ENCODE measurements around the gene KCNMA1. TPM values are rescaled to one million over a fixed set of nuclear protein-coding genes. Genes with fewer than 3 reads are reported as not detected.

The KCNMA1 gene
- total RNA-seq, 1 experiment from 2014 or later: 139 TPM

DNA sequence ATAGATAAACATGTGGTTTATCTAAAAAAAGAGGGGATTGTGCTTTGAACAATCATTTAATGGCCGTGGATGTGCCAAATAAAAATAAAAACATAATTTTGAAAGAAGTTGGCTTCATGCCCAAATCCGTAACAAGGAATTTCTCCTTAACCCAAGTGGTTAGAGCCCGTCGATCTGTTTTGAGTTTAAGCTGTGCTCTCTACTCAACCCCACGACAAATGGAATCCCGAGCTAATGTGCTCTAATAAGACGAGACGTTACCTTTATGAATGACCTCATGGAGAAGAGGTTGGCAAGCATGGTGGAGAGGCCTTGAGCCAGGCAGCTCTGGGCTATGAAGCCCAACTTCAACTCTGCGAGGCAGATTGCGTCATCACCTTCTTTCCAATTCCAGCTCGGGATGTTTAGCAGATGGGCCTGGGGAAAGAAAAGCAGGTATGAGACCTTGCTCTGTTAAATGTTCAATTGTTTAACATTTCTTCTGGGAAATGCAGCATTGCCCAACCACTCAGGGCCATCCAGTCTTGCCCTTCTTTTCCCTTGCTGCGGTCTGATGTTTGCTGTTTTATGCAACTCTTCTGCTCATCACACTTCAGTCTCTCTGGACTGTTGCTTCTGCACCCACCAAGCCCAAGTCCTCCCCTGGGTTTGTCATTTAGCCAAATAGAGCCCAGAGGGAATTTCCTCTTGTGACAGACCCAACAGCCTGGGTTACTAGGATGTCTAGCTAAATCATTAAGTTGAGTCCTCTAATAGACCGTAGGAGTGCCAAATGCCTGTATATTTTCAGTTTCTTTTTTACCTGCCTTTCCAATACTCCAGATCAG is 564.6 kb downstream of the KCNMA1 start:
- no peak for DNase-seq (ENCODE audit: low read depth)

DNA sequence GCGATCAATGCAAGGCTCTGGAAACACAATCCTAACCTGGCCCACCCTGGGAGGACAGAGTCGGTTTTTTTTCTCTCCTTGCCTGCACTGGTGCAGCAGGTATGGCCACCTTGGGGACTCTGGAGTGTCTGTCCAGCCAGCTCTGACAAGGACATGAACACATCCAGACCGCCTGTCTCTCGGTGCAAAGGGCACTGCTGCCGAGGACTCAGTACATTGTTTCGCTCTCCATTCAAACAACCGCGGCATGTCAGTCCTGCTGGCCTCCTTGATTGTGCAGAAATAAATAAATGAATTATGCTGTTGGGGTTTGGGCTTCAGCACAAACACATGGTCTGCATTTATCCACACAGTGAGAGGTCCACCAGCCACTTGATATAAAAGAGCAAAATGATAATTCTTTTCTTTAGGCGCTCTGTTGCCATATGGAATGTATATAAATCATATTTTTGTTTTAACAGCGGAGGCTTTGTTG is 565.2 kb downstream of the KCNMA1 start:
- DNase-seq (ENCODE audit: low read depth): no peak

- DNase-seq (ENCODE audit: low read depth): no peak
These were observed 565.7 kb downstream of the KCNMA1 start for GRCh38 chr10:77071956-77072355.

DNA sequence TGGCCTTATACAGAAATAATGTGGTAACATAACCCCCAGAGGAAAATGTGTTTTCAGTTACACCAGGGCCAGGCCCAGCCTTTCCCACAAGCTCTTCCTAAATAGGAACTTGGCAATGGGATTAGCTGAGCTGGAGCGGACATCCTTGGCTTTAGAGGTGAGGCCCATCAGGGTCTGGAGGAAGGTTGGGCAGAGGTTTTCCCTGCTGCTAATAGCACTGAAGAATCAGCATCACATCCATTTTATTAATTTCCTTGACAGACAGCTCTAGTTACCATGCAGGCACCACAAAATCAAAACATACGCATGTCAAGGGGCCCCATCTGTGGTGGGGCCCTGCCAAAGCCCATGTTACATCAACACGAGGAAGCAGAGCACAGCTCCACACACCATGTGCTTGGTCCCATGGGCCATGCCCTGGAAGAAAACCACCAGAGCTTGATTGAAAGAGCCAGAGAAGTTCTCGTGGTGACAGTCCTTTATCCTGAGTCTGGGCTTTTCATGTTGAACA is 566.6 kb downstream of the KCNMA1 start:
- DNase-seq (ENCODE audit: low read depth): no peak

- DNase-seq (ENCODE audit: low read depth): no peak
These were observed 567.3 kb downstream of the KCNMA1 start for GRCh38 chr10:77070346-77070745.

DNA sequence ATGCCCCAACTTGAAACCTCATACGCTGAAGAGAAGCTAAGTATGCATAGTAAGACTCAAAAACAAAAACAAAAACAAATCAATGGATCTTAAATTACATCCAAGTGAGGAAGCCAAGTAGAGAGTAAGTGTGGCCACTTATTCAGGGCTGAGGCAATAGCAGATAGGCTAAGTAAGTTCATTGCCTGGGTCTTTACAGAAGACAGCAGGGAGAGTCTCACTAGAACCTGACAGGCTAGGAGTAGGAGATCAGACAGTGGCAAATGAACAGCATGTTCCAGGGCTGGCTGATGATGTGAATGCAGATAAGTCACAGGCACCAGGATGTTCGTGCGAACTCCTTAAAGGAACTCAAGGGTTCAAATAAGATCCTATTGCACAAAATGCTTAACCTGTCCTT is 568.6 kb downstream of the KCNMA1 start:
- no peak for DNase-seq (ENCODE audit: low read depth)

DNA sequence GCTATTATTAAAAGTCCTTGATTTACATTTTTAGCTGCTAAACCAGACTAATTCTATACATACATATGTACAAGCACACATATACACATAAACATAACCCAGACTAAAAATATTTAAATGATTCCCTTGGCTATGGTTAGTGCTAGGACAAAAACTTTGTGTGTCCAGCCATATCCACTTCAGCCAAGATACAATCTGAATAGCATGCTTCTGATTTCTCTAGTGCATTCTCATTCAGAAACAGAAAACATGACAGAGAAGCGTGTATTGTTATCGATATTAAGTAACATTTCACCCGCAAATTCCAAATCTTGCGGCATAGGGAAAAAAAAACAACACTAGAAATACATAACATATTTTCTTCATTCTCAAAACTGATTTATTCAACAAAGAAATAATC is 569.3 kb downstream of the KCNMA1 start:
- no peak for DNase-seq (ENCODE audit: low read depth)

DNA sequence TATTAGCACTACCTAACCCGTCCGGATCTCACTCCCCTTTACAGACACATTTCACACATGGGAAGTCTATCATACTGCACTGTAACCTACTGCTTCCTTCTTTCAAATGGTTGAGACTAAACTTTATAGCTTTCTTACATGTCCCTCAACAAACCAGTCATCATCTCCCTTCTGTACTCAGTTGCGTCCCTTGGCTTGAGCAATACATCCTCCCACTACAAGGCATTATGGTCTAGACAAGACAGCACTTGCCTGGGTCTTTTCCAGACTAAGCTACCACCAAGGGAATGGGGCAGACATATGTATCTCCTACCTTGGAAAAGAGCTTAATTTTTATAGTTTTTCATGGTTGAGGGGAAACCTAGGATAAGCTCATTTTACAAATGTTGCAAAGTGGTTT is 575.2 kb downstream of the KCNMA1 start:
- DNase-seq (ENCODE audit: low read depth): no peak

- no peak for DNase-seq (ENCODE audit: low read depth)
These were observed 576.7 kb downstream of the KCNMA1 start for GRCh38 chr10:77060913-77061312.

GRCh38 chr10:77056650-77057049 is 581.0 kb downstream of the KCNMA1 start:
- no peak for DNase-seq (ENCODE audit: low read depth)

- no peak for DNase-seq (ENCODE audit: low read depth)
These were observed 585.0 kb downstream of the KCNMA1 start for GRCh38 chr10:77052593-77052992.

DNA sequence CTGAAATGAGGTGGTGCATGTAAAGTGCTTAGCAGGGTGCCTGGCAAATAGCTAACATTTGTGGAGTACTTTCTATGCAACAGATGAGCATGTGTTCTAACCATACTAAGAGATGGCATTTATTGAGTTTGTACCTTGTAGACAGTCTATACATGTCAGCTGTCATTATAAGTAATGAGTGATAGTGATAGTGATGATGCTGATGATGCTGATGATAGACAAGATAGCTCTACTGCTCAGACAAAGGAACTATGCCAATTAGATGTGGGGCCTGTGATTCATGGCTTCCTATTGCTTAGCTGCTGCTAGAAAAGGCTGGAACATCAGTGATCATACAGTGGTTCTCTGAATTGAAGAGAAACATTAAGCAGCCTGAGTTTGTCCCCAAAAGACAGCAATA is 585.8 kb downstream of the KCNMA1 start:
- no peak for DNase-seq (ENCODE audit: low read depth)

- peak; percentile 16 for DNase-seq (ENCODE audit: low read depth)
These were observed 587.7 kb downstream of the KCNMA1 start for GRCh38 chr10:77049896-77050295.

DNA sequence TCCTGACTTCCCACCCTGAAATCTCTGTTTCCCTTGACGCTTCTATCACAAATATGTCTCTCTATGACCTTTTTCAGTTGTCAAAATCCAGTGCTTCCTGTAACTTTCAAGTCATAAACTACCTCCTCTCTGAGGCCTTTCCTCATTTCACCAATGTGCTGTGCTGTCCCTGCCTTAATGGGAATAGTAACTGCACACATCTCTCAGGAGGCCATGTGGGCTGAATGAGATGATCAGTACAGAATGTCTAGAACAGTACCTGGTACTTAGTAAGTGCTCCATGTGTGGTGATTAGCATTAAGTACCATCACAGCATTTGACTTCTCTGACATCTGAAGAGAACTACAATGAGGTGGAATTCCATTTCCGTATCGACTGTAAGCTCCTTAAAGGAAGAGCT is 588.5 kb downstream of the KCNMA1 start:
- no peak for DNase-seq (ENCODE audit: low read depth)

DNA sequence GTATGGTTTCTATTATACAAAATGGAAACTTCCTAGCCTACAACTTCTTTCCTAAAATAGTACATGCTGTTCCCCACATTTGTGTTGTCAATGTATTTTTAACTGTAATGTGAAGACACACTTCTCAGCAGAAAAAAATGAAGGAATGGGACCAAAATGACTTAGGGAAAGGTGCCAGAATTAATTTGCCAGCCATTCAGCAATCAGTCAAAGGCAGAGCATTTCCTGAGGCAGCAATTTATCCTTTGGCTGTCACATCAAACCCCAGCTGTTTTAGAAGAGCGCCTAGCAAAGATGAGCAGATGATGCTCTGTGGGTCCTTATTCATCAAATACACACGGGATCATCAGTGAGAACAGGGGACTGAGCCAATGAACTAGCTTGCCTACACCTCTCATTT is 592.5 kb downstream of the KCNMA1 start:
- no peak for DNase-seq (ENCODE audit: low read depth)

DNA sequence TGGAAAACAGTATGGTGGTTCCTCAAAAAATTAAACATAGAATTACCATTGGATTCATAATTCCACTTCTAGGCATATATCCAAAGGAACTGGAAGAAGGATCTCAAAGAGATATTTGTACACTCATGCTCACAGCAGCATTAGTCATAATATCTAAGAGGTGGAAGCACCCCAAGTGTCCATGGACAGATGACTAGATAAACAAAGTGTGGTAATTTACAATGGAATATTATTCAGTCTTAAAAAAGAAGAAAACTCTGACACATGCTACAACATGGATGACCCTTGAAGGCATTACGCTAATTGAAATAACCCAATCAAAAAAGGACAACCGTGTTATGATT is 594.2 kb downstream of the KCNMA1 start:
- DNase-seq (ENCODE audit: low read depth): peak; percentile 41

- no peak for DNase-seq (ENCODE audit: low read depth)
These were observed 594.7 kb downstream of the KCNMA1 start for GRCh38 chr10:77042706-77043419.

GRCh38 chr10:77041636-77042258 is 595.9 kb downstream of the KCNMA1 start:
- DNase-seq (ENCODE audit: low read depth): peak; percentile 18

DNA sequence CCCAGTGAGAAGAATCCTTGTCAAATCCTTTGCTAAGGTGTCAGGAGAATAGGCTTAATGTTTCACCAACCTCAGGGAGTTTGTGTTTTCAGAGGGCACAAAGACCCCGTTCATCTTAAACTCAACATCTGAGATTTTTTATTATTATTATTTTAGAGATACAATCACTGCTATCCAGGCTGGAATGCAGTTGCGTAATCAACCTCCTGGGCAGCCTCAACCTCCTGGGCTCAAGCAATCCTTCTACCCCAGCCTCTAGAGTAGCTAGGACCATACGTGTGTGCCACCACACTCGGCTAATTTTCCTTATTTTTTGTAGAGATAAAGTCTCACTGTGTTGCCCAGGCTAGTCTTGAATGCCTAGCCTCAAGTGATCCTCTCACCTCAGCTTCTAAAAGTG is 599.2 kb downstream of the KCNMA1 start:
- DNase-seq (ENCODE audit: low read depth): no peak

- no peak for DNase-seq (ENCODE audit: low read depth)
These were observed 599.7 kb downstream of the KCNMA1 start for GRCh38 chr10:77037735-77038403.

- DNase-seq (ENCODE audit: low read depth): peak; percentile 11
These were observed 600.4 kb downstream of the KCNMA1 start for GRCh38 chr10:77036993-77037734.

Data from HT1080 (cell line).